Fibroblast of pulmonary artery (primary cell): Measurements from ENCODE around the gene PVR.

Experiments
- DNase-seq: peaks from one replicate; pipeline ENCODE4 v3.0.0-alpha.2; 2010; ENCODE audit warnings: low read depth
- H3K4me3 ChIP-seq: replicated peaks from 2 replicates; pipeline ENCODE4 v1.5.1; 2011; ENCODE audit warnings: low read depth, mild to moderate bottlenecking, control low read depth, low read length, moderate library complexity
- CTCF ChIP-seq: IDR thresholded peaks from 2 replicates; pipeline ENCODE4 v1.5.1; 2011; ENCODE audit warnings: mild to moderate bottlenecking, control low read depth, low read length, inconsistent platforms; ENCODE audit errors: missing control alignments

PVR gene

GRCh38 chr19:44653343-44653742, 9.6 kb downstream of the PVR start:
- DNase-seq = no peak
- no peak overlapping the region for H3K4me3 ChIP-seq

GRCh38 chr19:44653977-44654774, 10.5 kb downstream of the PVR start:
- peak; percentile 50 for TF ChIP-seq CTCF
- H3K4me3 ChIP-seq = no peak overlapping the region
- peak; percentile 58 for DNase-seq

More at GRCh38 chr19:44653343-44653742, 9.6 kb downstream of the PVR start:
- TF ChIP-seq CTCF = no peak

- no peak overlapping the region for H3K4me3 ChIP-seq
- TF ChIP-seq CTCF = peak; percentile 87
- DNase-seq = peak; percentile 79
Measured at GRCh38 chr19:44657211-44657921, 13.7 kb downstream of the PVR start.

GRCh38 chr19:44658069-44658733, 14.5 kb downstream of the PVR start:
- TF ChIP-seq CTCF = no peak
- H3K4me3 ChIP-seq = no peak overlapping the region
- no peak for DNase-seq

GRCh38 chr19:44660081-44660480, 16.4 kb downstream of the PVR start:
- no peak for DNase-seq
- TF ChIP-seq CTCF = no peak
- H3K4me3 ChIP-seq = no peak overlapping the region

GRCh38 chr19:44661205-44661604, 17.5 kb downstream of the PVR start:
- TF ChIP-seq CTCF = no peak
- DNase-seq = no peak
- H3K4me3 ChIP-seq = no peak overlapping the region
